Activated CD8-positive, alpha-beta memory T cell treated with anti-CD3 and anti-CD28 coated beads for 1 hour (primary cell): Measurements from ENCODE around the gene DEFB132.

Experiments
- DNase-seq, 2 donors: peaks; one replicate each; pipeline ENCODE4 v3.0.0-alpha.2; 2020; ENCODE audit warnings: low read depth in 1 of 2; ENCODE audit errors: extremely low read depth in 1 of 2

DEFB132 gene

DNA sequence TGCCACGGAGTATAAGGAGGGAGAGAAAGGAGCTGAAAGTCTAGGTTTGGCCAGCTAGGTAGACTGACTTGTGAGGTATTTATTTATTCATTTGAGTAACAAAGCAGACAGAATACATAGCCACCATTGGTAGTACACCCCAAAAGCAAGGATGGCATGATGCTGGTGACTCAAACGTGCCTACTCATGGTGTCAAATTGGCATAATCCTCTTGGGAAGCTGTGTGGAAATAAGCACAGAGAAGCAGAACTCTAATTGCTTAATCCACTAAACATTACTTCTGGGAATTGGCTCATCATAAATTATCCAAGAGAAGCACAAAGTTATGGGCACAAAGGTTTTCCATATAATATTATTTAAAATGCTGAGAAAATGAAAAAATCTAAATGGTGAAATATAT is 2.5 kb downstream of the DEFB132 start:
- no peak for DNase-seq

DNA sequence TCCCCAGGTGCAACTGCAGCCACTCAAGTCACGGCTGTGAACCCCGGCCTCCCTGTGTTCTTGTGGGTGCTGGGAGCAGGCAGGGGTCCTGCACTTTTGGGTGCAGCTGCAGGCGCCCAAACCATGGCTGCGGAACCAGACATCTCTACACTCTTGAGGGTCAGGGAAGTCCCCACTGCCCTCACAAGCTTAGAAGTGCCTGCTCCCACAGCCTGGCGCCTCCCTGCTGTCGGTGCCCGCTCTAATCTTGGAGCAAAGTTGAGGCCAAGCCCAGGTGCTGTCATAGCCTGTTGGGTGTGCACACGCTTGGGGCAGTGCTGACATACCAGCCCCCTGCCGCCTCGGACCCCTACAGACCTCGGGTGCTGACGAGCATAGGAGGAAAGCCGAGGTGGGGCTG is 6.2 kb downstream of the DEFB132 start:
- no peak for DNase-seq

DNA sequence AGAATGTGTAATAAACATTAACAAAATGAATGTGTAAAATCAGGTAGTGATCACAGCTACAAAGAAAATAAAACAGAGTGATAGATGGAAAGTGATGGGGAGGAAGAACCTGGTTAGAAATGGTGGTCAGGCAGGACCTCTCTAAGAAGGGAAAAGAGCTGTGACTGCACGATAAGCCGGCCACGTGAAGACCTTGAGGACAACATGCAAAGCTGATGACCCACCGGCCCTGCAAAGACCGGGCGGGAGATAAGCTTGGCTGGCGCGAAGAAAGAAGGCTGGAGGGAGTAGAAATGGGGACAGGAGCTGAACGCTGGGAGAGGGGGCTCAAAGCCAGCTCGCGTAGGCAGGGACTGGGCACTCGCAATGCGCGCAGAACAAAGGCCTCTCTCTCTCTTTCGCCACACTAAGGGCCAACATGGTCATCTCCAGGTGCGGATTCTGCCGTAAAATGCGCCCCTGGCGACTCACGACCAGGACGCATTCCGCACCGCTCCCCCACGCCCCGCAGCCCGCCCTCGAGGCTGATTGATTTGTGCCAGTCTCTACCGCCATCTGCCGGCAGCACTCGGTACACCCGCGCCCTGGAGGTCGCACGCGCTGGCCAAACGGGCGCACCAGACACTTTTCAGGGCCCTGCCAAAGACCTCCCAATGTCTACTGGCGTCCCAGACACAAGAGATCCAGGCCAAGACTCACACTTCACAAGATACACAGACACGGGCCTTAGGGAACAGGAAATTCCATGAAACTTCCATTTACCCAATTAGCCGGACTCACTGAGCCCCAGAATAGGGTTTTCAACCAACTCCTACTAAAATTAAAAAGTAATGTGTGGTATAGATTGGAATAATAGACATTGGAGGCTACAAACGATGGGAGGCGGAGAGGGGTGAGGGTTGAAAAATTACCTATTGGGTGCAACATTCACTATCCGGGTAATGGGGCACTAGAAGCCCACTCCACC is 9.4 kb downstream of the DEFB132 start:
- peak; percentile 75 to 82 for DNase-seq

DNA sequence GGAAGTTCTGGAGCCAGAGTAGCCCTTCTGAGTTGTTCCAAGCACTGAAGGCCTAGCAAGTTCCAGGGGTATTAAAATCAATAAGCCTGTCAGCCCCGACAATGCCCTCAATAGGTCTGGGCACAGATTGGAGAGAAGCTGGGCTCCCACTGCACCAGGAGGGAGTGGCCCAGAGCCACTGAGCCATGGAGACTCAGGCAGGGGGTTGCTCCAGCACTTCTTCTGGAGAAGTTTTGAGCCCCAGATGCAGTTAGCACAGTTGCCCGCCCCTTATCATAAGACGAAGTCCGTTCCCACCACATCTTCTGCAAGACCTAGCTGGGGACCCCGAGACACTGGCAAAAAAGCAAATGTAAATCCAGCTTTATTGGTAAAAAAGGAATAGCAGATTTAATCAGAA is 13.0 kb downstream of the DEFB132 start:
- DNase-seq = no peak

DNA sequence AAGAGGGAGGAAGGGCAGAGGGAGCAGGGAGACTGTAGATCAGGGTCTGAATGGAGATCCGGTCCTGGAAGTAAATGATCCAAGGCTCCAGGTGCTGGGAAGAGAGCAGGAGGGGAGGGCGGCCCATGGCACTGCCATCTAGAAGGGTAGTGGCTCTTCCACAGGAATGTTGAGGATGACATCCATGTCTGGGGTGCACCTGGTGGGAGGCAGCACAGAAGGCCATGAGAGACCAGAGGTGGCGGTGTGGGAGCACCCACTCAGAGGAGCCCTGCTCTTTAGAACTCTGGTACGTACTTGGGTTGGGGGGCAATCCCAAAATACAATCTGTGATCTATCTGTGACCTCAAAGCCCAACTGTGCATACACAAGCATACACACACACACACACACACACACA is 13.5 kb downstream of the DEFB132 start:
- no peak for DNase-seq

DNA sequence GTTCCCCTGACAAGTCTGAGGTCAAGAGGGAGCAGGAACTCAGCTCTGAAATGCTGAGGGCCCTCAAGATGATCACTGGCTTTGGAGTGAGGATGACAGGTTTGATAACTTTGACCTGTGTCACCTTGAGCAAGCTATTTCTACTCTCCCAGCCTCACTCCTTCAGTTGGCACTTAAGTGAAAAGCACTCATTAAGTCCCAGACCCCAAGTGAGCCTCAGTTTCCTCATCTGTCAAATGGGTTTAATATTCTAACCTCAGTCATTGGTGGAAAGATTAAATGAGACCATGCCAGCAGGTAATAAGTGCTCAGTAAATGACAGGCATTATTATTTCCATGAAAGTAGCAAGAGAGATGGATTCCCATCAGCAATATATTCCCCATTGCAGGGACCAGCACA is 14.0 kb downstream of the DEFB132 start:
- no peak for DNase-seq

DNA sequence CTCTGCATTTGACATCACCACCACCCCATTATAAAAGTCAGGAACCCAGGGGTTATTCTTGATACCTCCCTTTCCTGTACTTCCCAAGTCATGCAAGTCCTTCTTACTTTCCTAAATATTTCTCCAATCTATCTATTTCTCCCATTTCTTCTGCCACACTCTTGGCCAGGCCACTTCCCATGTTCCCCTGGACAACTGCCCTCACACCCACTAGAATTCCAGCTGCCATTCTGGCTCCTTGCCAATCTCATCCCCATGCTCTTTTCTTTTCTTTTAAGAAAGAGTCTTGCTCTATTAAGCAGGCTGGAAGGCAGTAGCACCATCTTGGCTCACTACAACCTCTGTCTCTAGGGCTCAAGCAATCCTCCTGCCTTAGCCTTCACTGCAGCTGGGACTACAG is 15.2 kb downstream of the DEFB132 start:
- no peak for DNase-seq

DNA sequence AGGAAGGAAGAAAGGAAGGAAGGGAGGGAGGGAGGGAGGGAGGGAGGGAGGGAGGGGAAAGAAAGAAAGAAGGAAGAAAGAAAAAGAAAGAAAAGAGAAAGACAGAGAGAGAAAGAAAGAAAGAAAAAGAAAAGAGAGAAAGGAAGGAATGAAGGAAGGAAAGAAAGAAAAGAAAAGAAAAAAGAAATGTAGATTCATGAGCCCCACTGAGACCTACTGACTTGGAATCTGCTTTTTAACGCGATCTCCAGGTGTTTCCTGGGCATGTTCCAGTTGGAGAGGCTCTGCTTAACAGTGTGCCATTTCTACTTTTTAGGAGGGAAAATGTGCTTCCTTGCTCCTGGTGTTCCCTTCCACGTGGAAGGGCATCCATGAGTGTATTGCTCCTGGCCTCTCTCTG is 16.4 kb downstream of the DEFB132 start:
- no peak for DNase-seq

DNA sequence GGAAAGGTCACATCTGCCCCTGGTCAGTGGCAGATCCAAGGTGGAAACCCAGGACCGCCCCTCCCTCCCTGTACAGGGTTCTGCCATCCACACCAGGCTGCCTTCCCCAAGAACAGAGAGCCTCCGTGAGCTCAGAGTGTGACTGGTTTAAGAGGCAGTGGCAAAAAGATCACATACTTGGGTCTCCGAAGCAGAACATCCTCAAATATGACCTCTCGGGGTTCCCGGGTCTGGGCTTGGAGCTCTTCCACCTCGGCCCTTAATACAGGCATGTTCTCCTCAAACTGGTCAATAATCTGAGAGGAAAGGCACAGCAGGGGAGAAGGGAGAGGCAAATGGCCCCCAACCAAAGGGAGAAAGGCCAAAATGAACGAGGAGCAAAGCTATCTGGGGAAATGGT is 18.3 kb downstream of the DEFB132 start:
- no peak for DNase-seq

DNA sequence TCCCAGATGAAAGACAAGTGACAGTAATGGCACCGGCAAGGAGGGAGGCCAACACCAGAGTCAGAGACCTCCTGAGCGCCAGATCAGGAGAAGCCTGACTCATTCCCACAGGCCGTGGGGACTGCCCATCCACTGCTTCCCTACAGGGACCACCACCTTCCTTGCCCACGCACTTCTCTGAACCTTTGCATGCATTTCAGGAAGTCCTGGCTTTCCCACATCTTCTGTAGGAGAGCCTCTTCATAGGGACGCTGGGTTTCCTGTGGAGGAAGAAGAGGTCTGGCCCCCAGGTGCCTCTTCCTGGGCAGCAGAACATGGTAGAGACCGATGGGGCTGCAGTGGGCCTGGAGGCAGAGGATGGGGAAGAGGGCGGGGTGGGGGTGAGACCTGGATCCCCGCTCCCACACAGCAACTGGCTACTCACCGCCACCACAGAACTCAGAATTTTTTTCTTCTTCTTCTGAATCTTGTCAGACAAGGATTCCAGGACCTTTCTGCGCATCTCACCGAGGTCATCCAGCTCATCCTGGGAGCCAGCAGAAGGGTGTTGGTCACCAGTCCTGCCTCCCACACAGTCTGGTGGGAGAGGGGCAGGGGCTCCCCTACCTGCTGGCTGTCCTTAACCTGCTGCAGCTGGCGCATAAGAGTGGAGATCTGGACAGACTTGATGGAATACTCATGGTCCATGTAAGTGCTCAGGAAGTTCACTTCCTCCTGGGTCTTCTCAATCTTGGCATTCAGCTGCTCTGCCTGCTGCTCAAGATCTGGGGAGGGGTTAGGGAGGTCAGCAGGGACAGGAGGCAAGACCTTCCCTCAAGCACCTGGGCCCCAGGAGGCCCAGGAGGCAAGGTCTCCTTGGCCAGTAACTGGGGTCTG is 19.3 kb downstream of the DEFB132 start:
- DNase-seq = no peak

DNA sequence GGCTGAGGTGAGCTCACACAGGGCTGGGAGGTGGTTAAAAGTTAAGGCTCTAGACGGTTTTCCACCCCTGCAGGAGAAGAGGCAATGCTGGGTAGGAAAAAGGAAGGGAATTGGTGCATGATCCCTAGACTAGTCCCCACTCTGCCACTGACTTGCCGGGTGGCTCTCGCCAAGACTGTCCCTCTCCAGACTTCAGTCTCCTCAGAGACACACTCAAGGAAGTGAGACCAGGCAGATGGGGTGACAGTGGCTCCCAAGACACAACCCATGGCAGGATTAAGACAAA is 19.9 kb downstream of the DEFB132 start:
- no peak for DNase-seq

DNA sequence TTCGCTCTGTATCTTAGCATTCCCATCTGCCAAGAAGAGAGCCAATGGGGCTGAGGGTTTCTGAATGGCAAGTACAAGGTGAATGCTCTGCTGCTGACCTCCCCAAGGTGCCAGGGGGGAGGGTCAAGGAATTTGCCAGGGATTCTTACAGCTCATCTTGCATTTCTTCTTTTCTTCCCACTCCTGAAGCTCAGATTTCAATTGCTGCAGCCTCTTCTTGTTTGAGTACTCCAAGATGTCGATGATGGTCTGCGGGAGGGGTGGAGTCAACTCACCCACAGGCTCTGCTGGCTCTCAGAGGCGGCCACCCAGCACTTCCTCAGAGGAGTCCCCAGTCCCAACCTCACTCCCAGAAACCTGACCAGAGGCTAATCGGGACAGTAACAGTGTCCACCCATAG is 20.7 kb downstream of the DEFB132 start:
- DNase-seq = no peak

DNA sequence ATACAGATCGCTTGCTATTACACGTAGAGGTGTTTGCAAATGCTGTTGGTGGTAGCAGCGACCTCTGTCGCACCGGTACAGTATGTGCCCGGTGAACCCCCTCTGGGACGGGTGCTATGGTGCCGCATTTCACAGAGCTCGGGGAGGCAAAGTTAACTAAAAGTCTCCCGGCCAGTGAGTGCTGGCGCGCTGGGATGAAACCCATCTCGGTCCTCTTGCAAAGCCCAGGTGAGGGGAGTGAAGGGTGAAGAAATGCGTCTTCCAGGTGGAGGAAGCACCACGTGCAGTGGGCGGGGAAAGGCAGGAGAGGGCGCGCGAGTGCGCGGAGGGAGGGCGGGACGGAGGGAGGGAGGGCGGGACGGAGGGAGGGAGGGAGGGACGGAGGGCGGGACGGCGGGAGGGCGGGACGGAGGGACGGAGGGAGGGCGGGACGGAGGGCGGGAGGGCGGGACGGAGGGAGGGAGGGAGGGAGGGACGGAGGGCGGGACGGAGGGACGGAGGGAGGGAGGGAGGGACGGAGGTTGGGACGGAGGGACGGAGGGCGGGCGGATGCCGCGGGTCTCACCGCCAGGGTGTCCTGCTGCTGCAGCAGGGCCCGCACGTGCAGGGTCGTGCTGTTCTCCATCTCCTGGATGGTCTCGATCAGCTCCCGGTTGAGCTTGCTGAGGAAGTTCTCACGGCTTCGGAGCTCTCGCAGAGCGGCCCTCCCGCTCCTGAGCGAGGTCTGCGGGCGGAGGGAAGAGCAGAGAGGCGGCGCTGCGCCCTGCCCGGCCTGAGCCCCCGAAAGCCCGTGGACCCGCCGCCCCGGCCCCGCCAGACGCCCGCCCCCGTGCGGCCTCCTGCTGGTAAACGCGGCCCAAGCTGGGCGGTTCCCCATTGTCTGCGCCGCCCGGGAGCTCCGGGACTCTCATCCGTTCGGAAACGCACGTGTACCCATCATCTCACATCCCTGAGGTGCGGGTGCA is 21.4 kb downstream of the DEFB132 start:
- DNase-seq = no peak

DNA sequence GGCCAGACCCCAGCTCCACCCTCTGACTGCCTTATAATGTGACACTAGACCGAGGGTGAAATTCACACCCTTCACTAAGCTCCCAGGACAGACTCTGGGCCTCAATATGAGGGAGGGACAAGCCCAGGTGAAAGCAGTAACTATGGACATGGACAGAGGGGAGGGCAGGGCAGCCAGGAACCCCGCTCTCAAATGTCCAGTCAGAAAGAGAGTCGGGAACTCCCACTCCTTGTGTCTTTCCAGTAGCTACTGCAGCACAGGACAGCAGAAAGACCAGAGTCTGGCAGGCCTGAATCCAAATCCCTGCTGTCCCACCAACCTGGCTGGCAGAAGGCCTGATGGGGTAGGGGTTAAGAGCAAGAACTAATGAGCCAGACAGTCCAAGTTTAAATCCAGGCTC is 26.6 kb downstream of the DEFB132 start:
- no peak for DNase-seq

DNA sequence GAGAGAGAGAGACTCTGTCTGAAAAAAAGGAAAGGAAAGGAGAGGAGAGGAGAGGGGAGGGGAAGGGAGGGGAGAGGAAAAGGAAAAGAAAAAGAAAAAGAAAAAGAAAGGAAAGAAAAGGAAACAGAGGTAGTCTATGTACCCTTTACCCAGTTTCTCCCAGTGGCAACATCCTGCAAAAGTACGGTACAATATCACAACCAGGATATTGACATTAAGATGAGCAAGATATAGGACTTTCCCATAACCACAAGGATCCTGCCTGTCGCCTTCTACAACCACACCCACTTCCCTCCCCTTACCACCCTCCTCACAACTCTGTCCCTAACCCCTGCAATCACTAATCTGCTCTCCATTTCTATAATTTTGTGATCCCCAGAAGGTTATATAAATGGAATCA is 29.0 kb downstream of the DEFB132 start:
- no peak for DNase-seq

DNA sequence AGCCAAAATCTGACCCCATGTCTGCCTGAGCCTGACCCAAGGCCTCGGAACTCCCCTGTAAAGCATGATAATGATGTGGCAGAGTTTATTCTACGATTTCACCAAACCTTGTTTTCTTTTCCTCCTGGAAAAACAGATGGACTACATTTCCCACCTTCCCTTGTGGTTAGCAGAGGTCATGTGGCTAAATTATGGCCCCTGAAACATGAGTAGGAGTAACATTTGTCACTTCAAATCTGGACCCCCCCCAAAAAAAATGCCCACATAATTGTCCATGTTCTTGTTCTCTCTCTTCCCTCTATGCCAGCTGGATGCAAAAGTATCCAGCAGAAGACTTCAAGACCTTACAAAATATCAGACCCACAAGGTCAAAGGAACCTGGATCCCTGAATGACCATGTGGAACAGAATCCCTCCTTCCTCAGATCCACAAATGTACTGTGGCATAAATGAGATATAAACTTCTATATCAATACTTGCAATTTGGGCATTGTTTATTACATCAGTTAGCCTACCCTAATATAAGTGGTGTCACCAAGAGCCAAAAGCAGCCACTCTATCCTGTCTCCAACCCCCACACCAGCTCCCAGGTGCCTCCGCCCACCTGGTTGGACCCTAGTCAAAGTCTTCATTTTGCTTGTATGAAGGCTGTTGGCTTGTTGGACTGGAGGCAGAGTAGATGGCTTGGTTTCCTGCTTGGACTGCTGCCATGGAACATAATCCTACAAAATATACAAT is 31.6 kb downstream of the DEFB132 start:
- DNase-seq = no peak

DNA sequence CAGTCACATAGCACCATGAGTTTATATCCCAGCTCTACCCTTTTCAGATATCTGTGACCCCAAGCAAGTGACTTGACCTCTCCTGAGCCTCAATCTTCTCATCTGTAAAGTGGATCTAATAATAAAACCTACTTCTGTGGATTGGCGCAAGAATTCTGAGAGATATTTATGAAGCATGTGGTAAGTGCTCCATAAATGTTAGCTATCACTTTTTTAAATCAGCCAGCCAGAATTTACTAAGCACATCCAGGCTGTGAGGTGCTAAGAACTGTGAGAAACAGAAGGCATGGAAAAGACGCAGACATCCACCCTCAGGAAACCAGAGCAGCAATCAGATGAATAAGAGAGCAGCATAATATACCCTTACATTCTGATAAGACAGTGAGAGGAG is 32.2 kb downstream of the DEFB132 start:
- no peak for DNase-seq

DNA sequence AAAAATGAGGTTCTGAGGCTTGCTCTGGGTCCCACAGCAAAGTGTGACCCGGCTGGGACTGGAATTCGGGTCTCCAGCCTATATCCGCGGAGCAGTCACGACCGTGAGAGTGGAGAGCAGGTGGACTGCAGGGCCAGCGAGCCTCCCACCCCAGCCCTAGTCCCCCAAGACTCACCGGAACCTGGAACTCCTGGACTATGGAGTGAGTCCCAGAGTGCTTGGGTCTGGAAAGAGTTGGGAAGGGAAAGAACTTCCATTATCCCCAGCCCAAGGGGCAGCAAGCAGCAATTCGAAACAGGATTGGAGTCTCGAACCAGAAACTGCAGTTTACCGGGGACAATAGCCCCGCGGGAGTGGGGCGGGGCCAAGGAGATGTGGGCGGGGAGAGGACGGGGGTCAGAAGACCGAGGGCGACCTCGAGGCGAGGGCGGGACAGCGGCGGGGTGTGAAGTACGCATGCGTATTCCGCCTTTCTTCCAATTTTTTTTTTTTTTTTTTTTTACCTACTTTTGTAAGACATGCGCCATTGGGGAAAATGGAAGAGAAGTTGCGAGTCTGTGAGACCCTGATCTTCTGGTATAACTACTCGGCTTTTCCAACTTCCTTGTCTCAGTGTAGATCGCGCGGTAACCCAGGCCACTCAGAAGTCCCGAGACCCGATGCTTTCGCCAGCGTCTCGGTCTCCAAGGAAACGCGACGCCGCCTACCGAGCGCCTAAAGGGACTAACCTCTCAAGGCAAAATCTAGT is 32.7 kb downstream of the DEFB132 start, which contains the start of gene C20orf96:
C20orf96 (minus strand) TSS at position 667 of the 748 bp plus-strand sequence; CDS start at position 527, 140 bp downstream.
- DNase-seq = peak; percentile 65 to 73

DNA sequence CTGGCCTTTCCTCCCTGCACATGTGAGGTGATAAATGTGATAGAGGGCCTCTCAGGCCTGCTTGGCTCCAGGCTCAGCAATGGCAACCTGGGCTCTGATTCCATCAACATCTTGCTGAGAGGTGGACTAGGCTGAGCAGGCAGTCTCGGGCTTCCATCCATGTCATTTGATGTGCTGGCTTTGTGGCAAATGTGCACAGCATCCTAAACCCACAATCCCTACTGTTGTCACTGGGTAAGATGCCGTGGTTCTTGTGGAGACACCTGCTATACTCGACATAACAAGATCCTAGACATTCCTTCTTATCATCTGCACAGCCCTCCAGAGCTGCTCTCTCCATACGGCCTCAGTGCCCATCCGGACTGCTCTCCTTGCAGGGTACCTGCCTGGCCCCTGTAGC is 37.1 kb downstream of the DEFB132 start:
- DNase-seq = no peak
